NCI-H1417 (cell line): ENCODE results near the gene COL23A1.

Experiments used
- DNase-seq, 3 experiments: peaks; one replicate each; lab custom pipeline; 2025; lab: John Stamatoyannopoulos, UW

COL23A1 gene

GRCh38 chr5:178357121-178357521 lies 233.1 kb downstream of the COL23A1 start:
- DNase-seq, result no peak

GRCh38 chr5:178356431-178356872 lies 233.7 kb downstream of the COL23A1 start:
- DNase-seq, result no peak

- DNase-seq, result no peak
Observed at GRCh38 chr5:178355671-178356070, 234.5 kb downstream of the COL23A1 start.

GRCh38 chr5:178353461-178353860 lies 236.7 kb downstream of the COL23A1 start:
- no peak for DNase-seq

GRCh38 chr5:178352035-178352349 lies 238.2 kb downstream of the COL23A1 start:
- no peak for DNase-seq

- DNase-seq, result no peak
Observed at GRCh38 chr5:178351221-178352034, 238.8 kb downstream of the COL23A1 start.

- DNase-seq, result no peak
Observed at GRCh38 chr5:178350361-178351220, 239.6 kb downstream of the COL23A1 start.

- DNase-seq, result no peak
Observed at GRCh38 chr5:178349625-178350353, 240.4 kb downstream of the COL23A1 start.

GRCh38 chr5:178349075-178349511 lies 241.1 kb downstream of the COL23A1 start:
- DNase-seq, result no peak

GRCh38 chr5:178348356-178349074 lies 241.7 kb downstream of the COL23A1 start:
- no peak for DNase-seq

GRCh38 chr5:178347956-178348355 lies 242.2 kb downstream of the COL23A1 start:
- DNase-seq, result no peak

GRCh38 chr5:178346607-178347334 lies 243.4 kb downstream of the COL23A1 start:
- DNase-seq, result no peak

GRCh38 chr5:178343306-178343705 lies 246.9 kb downstream of the COL23A1 start:
- no peak for DNase-seq

GRCh38 chr5:178341851-178342140 lies 248.4 kb downstream of the COL23A1 start:
- DNase-seq, result no peak

- DNase-seq, result no peak
Observed at GRCh38 chr5:178341091-178341850, 248.9 kb downstream of the COL23A1 start.

GRCh38 chr5:178340637-178341036 lies 249.6 kb downstream of the COL23A1 start:
- no peak for DNase-seq

- no peak for DNase-seq
Observed at GRCh38 chr5:178340187-178340586, 250.0 kb downstream of the COL23A1 start.

GRCh38 chr5:178339272-178339671 lies 250.9 kb downstream of the COL23A1 start:
- DNase-seq, result no peak

- DNase-seq, result no peak
Observed at GRCh38 chr5:178338750-178339144, 251.4 kb downstream of the COL23A1 start.

- no peak for DNase-seq
Observed at GRCh38 chr5:178338126-178338749, 252.0 kb downstream of the COL23A1 start.
